ENCODE measurements around the gene H2BK1. TPM values are rescaled to one million over a fixed set of nuclear protein-coding genes. Genes with fewer than 3 reads are reported as not detected.

The H2BK1 gene
- total RNA-seq, 2 donors from 2014 or later, result 1.0 to 4.1 TPM

- peak; percentile 74 for ATAC-seq
- peaks cover 24% of the 10 kb centered on the region for H3K4me1 Mint-ChIP-seq
- no peaks in the 10 kb centered on the region for H3K27me3 Mint-ChIP-seq
- H3K27ac Mint-ChIP-seq, result peak overlapping the region; percentile 97
- H3K4me3 Mint-ChIP-seq, result peak overlapping the region; percentile 99
- peaks cover 2% of the 10 kb centered on the region for H3K36me3 Mint-ChIP-seq (ENCODE audit: low read depth)
- peak in 2 of 3 donors; percentile 40 to 54 for DNase-seq
- no peaks in the 10 kb centered on the region for H3K9me3 ChIP-seq (ENCODE audit: control insufficient read depth, low read length, poor library complexity, severe bottlenecking)
These were observed 22.8 kb upstream of the H2BK1 start for GRCh38 chr7:151232917-151233701.

- Mint-ChIP-seq H3K27me3 (no peaks in the 10 kb centered on the region), H3K36me3 (ENCODE audit: low read depth) (peaks cover 2% of the 10 kb centered on the region), H3K4me1 (peaks cover 24% of the 10 kb centered on the region), H3K4me3 (peak within 1 kb of the TSS; percentile 99), H3K27ac (peak within 1 kb of the TSS; percentile 97)
- peak; percentile 89 for ATAC-seq
- H3K9me3 ChIP-seq (ENCODE audit: control insufficient read depth, low read length, poor library complexity, severe bottlenecking), result no peaks in the 10 kb centered on the region
- peak; percentile 78 to 81 (median 80) for DNase-seq
These were observed 22.0 kb upstream of the H2BK1 start, which contains the start of gene CHPF2 for GRCh38 chr7:151232091-151232916. CHPF2 (plus strand) TSS chr7:151232483; CDS start chr7:151234012, 1,529 bp downstream.

- no peak for ATAC-seq
- H3K4me3 Mint-ChIP-seq, result peak overlapping the region; percentile 99
- no peaks in the 10 kb centered on the region for H3K27me3 Mint-ChIP-seq
- no peaks in the 10 kb centered on the region for H3K9me3 ChIP-seq (ENCODE audit: control insufficient read depth, low read length, poor library complexity, severe bottlenecking)
- H3K36me3 Mint-ChIP-seq (ENCODE audit: low read depth), result peaks cover 5% of the 10 kb centered on the region
- DNase-seq, result no peak
- no peak overlapping the region for H3K27ac Mint-ChIP-seq
- peaks cover 31% of the 10 kb centered on the region for H3K4me1 Mint-ChIP-seq
These were observed 20.8 kb upstream of the H2BK1 start for GRCh38 chr7:151231080-151231479.

- no peak for ATAC-seq
- Mint-ChIP-seq H3K27me3 (no peaks in the 10 kb centered on the region), H3K4me3 (no peak overlapping the region), H3K27ac (no peak overlapping the region), H3K36me3 (ENCODE audit: low read depth) (peaks cover 8% of the 10 kb centered on the region), H3K4me1 (peaks cover 41% of the 10 kb centered on the region)
- no peak for DNase-seq
- H3K9me3 ChIP-seq (ENCODE audit: control insufficient read depth, low read length, poor library complexity, severe bottlenecking), result no peaks in the 10 kb centered on the region
These were observed 19.0 kb upstream of the H2BK1 start for GRCh38 chr7:151229249-151229648.

- Mint-ChIP-seq H3K4me1 (peaks cover 33% of the 10 kb centered on the region), H3K27ac (peak overlapping the region; percentile 97), H3K36me3 (ENCODE audit: low read depth) (peaks cover 11% of the 10 kb centered on the region), H3K4me3 (peak overlapping the region; percentile 100), H3K27me3 (no peaks in the 10 kb centered on the region)
- H3K9me3 ChIP-seq (ENCODE audit: control insufficient read depth, low read length, poor library complexity, severe bottlenecking), result no peaks in the 10 kb centered on the region
- DNase-seq, result no peak
- no peak for ATAC-seq
These were observed 18.0 kb upstream of the H2BK1 start for GRCh38 chr7:151228024-151228866.

- peak; percentile 91 to 94 (median 92) for DNase-seq
- ATAC-seq, result peak; percentile 99
- H3K4me3 Mint-ChIP-seq, result peak within 1 kb of the TSS; percentile 100
These were observed 16.8 kb upstream of the H2BK1 start, which contains the start of gene ABCF2 for GRCh38 chr7:151226875-151227782. ABCF2 (minus strand) TSS chr7:151227205; CDS start chr7:151226458, 747 bp downstream.

GRCh38 chr7:151226560-151226874 is 16.2 kb upstream of the H2BK1 start:
- Mint-ChIP-seq H3K36me3 (ENCODE audit: low read depth) (peaks cover 12% of the 10 kb centered on the region), H3K4me3 (peak overlapping the region; percentile 100), H3K27me3 (no peaks in the 10 kb centered on the region), H3K4me1 (peaks cover 23% of the 10 kb centered on the region), H3K27ac (peak overlapping the region; percentile 97)
- ATAC-seq (no peak), DNase-seq (no peak)
- H3K9me3 ChIP-seq (ENCODE audit: control insufficient read depth, low read length, poor library complexity, severe bottlenecking), result no peaks in the 10 kb centered on the region

More at GRCh38 chr7:151226875-151227782, 16.8 kb upstream of the H2BK1 start, which contains the start of gene ABCF2:
- H3K9me3 ChIP-seq (ENCODE audit: control insufficient read depth, low read length, poor library complexity, severe bottlenecking), result no peaks in the 10 kb centered on the region
- Mint-ChIP-seq H3K4me1 (peaks cover 28% of the 10 kb centered on the region), H3K27me3 (no peaks in the 10 kb centered on the region), H3K27ac (peak within 1 kb of the TSS; percentile 97), H3K36me3 (ENCODE audit: low read depth) (peaks cover 12% of the 10 kb centered on the region)

GRCh38 chr7:151225948-151226510 is 15.7 kb upstream of the H2BK1 start:
- ATAC-seq (no peak), DNase-seq (no peak)
- Mint-ChIP-seq H3K36me3 (ENCODE audit: low read depth) (peaks cover 12% of the 10 kb centered on the region), H3K27me3 (no peaks in the 10 kb centered on the region), H3K27ac (peak overlapping the region; percentile 97), H3K4me3 (peak overlapping the region; percentile 100), H3K4me1 (peaks cover 23% of the 10 kb centered on the region)
- H3K9me3 ChIP-seq (ENCODE audit: control insufficient read depth, low read length, poor library complexity, severe bottlenecking), result no peaks in the 10 kb centered on the region

GRCh38 chr7:151223728-151224127 is 13.4 kb upstream of the H2BK1 start:
- H3K27ac Mint-ChIP-seq, result peak overlapping the region; percentile 57
- peaks cover 27% of the 10 kb centered on the region for H3K4me1 Mint-ChIP-seq
- no peaks in the 10 kb centered on the region for H3K9me3 ChIP-seq (ENCODE audit: control insufficient read depth, low read length, poor library complexity, severe bottlenecking)
- DNase-seq (no peak), ATAC-seq (no peak)
- H3K4me3 Mint-ChIP-seq, result no peak overlapping the region
- peaks cover 16% of the 10 kb centered on the region for H3K36me3 Mint-ChIP-seq (ENCODE audit: low read depth)
- H3K27me3 Mint-ChIP-seq, result no peaks in the 10 kb centered on the region

- ATAC-seq (no peak), DNase-seq (no peak)
- peaks cover 9% of the 10 kb centered on the region for H3K4me1 Mint-ChIP-seq
- H3K36me3 Mint-ChIP-seq (ENCODE audit: low read depth), result peaks cover 12% of the 10 kb centered on the region
- H3K4me3 Mint-ChIP-seq, result no peak overlapping the region
- no peaks in the 10 kb centered on the region for H3K9me3 ChIP-seq (ENCODE audit: control insufficient read depth, low read length, poor library complexity, severe bottlenecking)
- H3K27me3 Mint-ChIP-seq, result no peaks in the 10 kb centered on the region
- H3K27ac Mint-ChIP-seq, result no peak overlapping the region
These were observed 7.9 kb upstream of the H2BK1 start for GRCh38 chr7:151218170-151218569.

- H3K36me3 Mint-ChIP-seq (ENCODE audit: low read depth), result peaks cover 9% of the 10 kb centered on the region
These were observed 5.1 kb upstream of the H2BK1 start for GRCh38 chr7:151215396-151215795.

GRCh38 chr7:151213826-151214225 is 3.5 kb upstream of the H2BK1 start:
- DNase-seq (no peak), ATAC-seq (no peak)
- no peaks in the 10 kb centered on the region for H3K9me3 ChIP-seq (ENCODE audit: control insufficient read depth, low read length, poor library complexity, severe bottlenecking)
- Mint-ChIP-seq H3K4me1 (peaks cover 21% of the 10 kb centered on the region), H3K4me3 (no peak overlapping the region), H3K27me3 (no peaks in the 10 kb centered on the region), H3K27ac (peak overlapping the region; percentile 41), H3K36me3 (ENCODE audit: low read depth) (peaks cover 6% of the 10 kb centered on the region)

More at GRCh38 chr7:151215396-151215795, 5.1 kb upstream of the H2BK1 start:
- H3K4me3 Mint-ChIP-seq, result no peak overlapping the region
- ATAC-seq (no peak), DNase-seq (no peak)
- no peaks in the 10 kb centered on the region for H3K27me3 Mint-ChIP-seq
- peaks cover 16% of the 10 kb centered on the region for H3K4me1 Mint-ChIP-seq
- no peaks in the 10 kb centered on the region for H3K9me3 ChIP-seq (ENCODE audit: control insufficient read depth, low read length, poor library complexity, severe bottlenecking)
- peak overlapping the region; percentile 67 for H3K27ac Mint-ChIP-seq
